ENCODE data around the gene C3orf38.
"Not testable (repeated sequence)": the region's sequence is repeated elsewhere in the genome, so short reads cannot be mapped to it uniquely, and the experiment has no call there.

Gene C3orf38

GRCh38 chr3:88149509-88150362, at the start of gene C3orf38:
TSS of gene C3orf38 (plus strand) at chr3:88149959. CDS start at chr3:88150053, 94 bp downstream.
- peak; percentile 58 to 76 for DNase-seq (ENCODE audit: extremely low read depth in 1 of 2, low read depth in 1 of 2)

- DNase-seq (ENCODE audit: extremely low read depth in 1 of 2, low read depth in 1 of 2) = no peak
Observed at GRCh38 chr3:88101142-88101541, 48.6 kb upstream of the C3orf38 start.

GRCh38 chr3:88105325-88105724, 44.4 kb upstream of the C3orf38 start:
- no peak for DNase-seq (ENCODE audit: extremely low read depth in 1 of 2, low read depth in 1 of 2)

GRCh38 chr3:88112289-88112688, 37.5 kb upstream of the C3orf38 start:
- DNase-seq (ENCODE audit: extremely low read depth in 1 of 2, low read depth in 1 of 2) = no peak

GRCh38 chr3:88113311-88114162, 36.2 kb upstream of the C3orf38 start:
- DNase-seq (ENCODE audit: extremely low read depth in 1 of 2, low read depth in 1 of 2) = peak in 1 of 2 donors; percentile 25

- DNase-seq (ENCODE audit: extremely low read depth in 1 of 2, low read depth in 1 of 2) = no peak
Observed at GRCh38 chr3:88114878-88115549, 34.7 kb upstream of the C3orf38 start.

GRCh38 chr3:88117683-88118082, 32.1 kb upstream of the C3orf38 start:
- DNase-seq (ENCODE audit: extremely low read depth in 1 of 2, low read depth in 1 of 2) = no peak

GRCh38 chr3:88118603-88119002, 31.2 kb upstream of the C3orf38 start:
- not testable (repeated sequence) for DNase-seq (ENCODE audit: extremely low read depth in 1 of 2, low read depth in 1 of 2)

GRCh38 chr3:88123526-88123925, 26.2 kb upstream of the C3orf38 start:
- no peak for DNase-seq (ENCODE audit: extremely low read depth in 1 of 2, low read depth in 1 of 2)

GRCh38 chr3:88131695-88132094, 18.1 kb upstream of the C3orf38 start:
- no peak for DNase-seq (ENCODE audit: extremely low read depth in 1 of 2, low read depth in 1 of 2)

- no peak for DNase-seq (ENCODE audit: extremely low read depth in 1 of 2, low read depth in 1 of 2)
Observed at GRCh38 chr3:88132894-88133293, 16.9 kb upstream of the C3orf38 start.

- DNase-seq (ENCODE audit: extremely low read depth in 1 of 2, low read depth in 1 of 2) = no peak
Observed at GRCh38 chr3:88133711-88134263, 16.0 kb upstream of the C3orf38 start.

- no peak for DNase-seq (ENCODE audit: extremely low read depth in 1 of 2, low read depth in 1 of 2)
Observed at GRCh38 chr3:88137836-88138235, 11.9 kb upstream of the C3orf38 start.

- DNase-seq (ENCODE audit: extremely low read depth in 1 of 2, low read depth in 1 of 2) = no peak
Observed at GRCh38 chr3:88141458-88142083, 8.2 kb upstream of the C3orf38 start.

- no peak for DNase-seq (ENCODE audit: extremely low read depth in 1 of 2, low read depth in 1 of 2)
Observed at GRCh38 chr3:88142094-88142624, 7.6 kb upstream of the C3orf38 start.

- DNase-seq (ENCODE audit: extremely low read depth in 1 of 2, low read depth in 1 of 2) = no peak
Observed at GRCh38 chr3:88147261-88147660, 2.5 kb upstream of the C3orf38 start.

GRCh38 chr3:88148651-88149050, 1.1 kb upstream of the C3orf38 start:
- no peak for DNase-seq (ENCODE audit: extremely low read depth in 1 of 2, low read depth in 1 of 2)

GRCh38 chr3:88149101-88149508, 654 bp upstream of the C3orf38 start:
- peak in 1 of 2 donors; percentile 18 for DNase-seq (ENCODE audit: extremely low read depth in 1 of 2, low read depth in 1 of 2)

GRCh38 chr3:88150371-88150770, 612 bp downstream of the C3orf38 start:
- no peak for DNase-seq (ENCODE audit: extremely low read depth in 1 of 2, low read depth in 1 of 2)

- DNase-seq (ENCODE audit: extremely low read depth in 1 of 2, low read depth in 1 of 2) = no peak
Observed at GRCh38 chr3:88150806-88151205, 1.0 kb downstream of the C3orf38 start.

Data from stimulated activated CD8-positive, alpha-beta memory T cell treated with anti-CD3 and anti-CD28 coated beads, Interleukin-7, amount 100 ng/mL, for 48 hours (primary cell).